Uterus (tissue), 2 donors: ENCODE data around the gene CACNA1D.

Source experiments
- CTCF ChIP-seq, 4 experiments: fragments of 200-600 bp in 2 of 4; fragments of 450-650 bp in 2 of 4; sonication (generic) in 2 of 4; IDR thresholded peaks; one replicate each; pipeline ENCODE4 v1.5.1; 2016 to 2019; ENCODE audit warnings: antibody characterized with exemption in 4 of 4, mild to moderate bottlenecking in 2 of 4, moderate library complexity in 1 of 4
- POLR2A ChIP-seq, 2 donors: fragments of 450-650 bp; IDR thresholded peaks; one replicate each; pipeline ENCODE4 v1.6.1; 2016; ENCODE audit warnings: antibody characterized with exemption in 2 of 2, mild to moderate bottlenecking in 1 of 2, moderate library complexity in 1 of 2

GRCh38 chr3:53709256-53709655 lies 214.8 kb downstream of the CACNA1D start:
- TF ChIP-seq CTCF (IDR thresholded peaks at IDR 0.05) (no peak), POLR2A (IDR thresholded peaks at IDR 0.05) (no peak)
